Choroid plexus epithelial cell (primary cell): Measurements from ENCODE around the gene ASPHD2.
A peak's percentile ranks its signal among the peaks of the same experiment; 100 is the strongest.

ENCODE experiments used
- DNase-seq: peaks from one replicate; pipeline ENCODE4 v3.0.0-alpha.2; 2010; ENCODE audit warnings: low read depth
- H3K4me3 ChIP-seq: 2 replicates; pipeline ENCODE4 v1.5.1; 2011; ENCODE audit warnings: low read depth, mild to moderate bottlenecking, control low read depth, low read length, moderate library complexity
- TF ChIP-seq, protein P1 (sequence below): conservative IDR thresholded peaks from 2 replicates; pipeline ENCODE4 v1.5.1; 2011; ENCODE audit warnings: low read depth, mild to moderate bottlenecking, control low read depth, inconsistent platforms, low read length, moderate library complexity

The ASPHD2 gene

GRCh38 chr22:26476705-26477340 is 47.8 kb downstream of the ASPHD2 start:
- TF ChIP-seq, protein P1, sequence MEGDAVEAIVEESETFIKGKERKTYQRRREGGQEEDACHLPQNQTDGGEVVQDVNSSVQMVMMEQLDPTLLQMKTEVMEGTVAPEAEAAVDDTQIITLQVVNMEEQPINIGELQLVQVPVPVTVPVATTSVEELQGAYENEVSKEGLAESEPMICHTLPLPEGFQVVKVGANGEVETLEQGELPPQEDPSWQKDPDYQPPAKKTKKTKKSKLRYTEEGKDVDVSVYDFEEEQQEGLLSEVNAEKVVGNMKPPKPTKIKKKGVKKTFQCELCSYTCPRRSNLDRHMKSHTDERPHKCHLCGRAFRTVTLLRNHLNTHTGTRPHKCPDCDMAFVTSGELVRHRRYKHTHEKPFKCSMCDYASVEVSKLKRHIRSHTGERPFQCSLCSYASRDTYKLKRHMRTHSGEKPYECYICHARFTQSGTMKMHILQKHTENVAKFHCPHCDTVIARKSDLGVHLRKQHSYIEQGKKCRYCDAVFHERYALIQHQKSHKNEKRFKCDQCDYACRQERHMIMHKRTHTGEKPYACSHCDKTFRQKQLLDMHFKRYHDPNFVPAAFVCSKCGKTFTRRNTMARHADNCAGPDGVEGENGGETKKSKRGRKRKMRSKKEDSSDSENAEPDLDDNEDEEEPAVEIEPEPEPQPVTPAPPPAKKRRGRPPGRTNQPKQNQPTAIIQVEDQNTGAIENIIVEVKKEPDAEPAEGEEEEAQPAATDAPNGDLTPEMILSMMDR = no peak
- H3K4me3 ChIP-seq = no peak overlapping the region
- DNase-seq = peak; percentile 77

GRCh38 chr22:26477341-26477731 is 48.3 kb downstream of the ASPHD2 start:
- peak; percentile 24 for DNase-seq
- H3K4me3 ChIP-seq = no peak overlapping the region
- TF ChIP-seq, protein P1 = no peak

DNA sequence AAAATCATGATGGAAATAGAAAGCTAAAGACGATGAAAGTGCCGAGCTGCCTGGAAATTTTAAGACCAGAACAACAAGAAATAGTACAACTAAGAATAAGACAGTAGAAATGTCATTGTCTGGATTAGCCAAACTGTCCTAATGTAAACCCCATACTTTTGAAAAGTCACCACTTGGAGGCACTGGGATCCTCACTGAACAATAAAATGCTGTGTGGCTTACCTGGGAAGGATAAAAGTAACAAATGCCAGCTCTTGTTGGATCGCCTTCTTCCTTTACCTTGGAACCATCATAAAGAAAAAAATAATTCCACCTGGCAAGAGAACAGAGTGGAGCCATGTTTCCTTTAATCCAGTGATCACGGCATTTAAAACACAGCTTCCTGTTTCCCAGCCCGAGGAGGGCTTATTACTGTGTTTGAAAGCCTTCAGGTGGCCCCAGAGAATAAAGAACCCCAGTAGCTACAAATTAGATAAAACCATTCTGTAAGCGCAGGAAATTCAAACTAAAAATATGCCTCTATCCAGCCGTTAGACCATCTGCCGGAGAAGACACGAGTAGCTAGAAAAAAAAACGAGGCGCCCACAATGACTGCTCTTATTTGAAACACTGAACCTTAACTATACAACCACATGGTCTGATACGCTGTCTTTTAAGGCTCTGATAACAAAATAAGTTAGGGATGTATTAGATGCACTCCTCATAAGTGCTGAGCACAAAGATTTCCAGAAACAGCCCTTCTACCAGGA is 50.2 kb downstream of the ASPHD2 start:
- DNase-seq = no peak
- TF ChIP-seq, protein P1 = no peak
- peak overlapping the region; percentile 15 for H3K4me3 ChIP-seq

- TF ChIP-seq, protein P1 = no peak
- no peak for DNase-seq
- H3K4me3 ChIP-seq = peak overlapping the region; percentile 15
Measured at GRCh38 chr22:26479792-26480610, 50.9 kb downstream of the ASPHD2 start.

GRCh38 chr22:26480611-26480932 is 51.5 kb downstream of the ASPHD2 start:
- no peak for DNase-seq
- H3K4me3 ChIP-seq = no peak overlapping the region
- TF ChIP-seq, protein P1 = no peak

DNA sequence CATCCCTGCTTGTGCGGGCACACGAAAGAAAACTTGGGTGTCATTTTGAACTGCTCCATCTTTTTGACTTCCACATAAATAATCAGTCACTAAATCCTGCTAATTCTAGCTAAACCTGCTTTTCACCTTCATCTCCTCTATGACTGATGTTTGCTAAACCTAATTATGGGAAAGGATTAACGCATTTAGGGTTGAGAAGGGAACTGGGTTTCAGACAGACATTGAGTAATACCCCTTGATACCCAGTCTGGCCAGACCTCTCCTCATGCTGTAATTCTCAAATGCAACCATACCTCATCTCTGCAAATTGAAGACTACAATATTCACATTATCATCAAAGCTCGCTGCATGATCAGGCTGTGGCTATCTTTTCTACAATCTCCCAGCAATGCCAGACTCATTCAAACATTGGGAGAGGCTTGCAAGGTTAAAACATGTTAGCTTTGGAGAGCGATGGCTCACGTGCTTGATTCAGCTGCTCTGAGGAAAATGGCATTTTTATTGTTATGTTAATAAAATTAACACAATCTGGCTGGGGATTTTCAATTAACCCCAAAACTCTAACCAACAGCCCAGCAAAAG is 52.1 kb downstream of the ASPHD2 start:
- TF ChIP-seq, protein P1 = no peak
- DNase-seq = no peak
- H3K4me3 ChIP-seq = no peak overlapping the region
